ENCODE results near the gene NEMP2. TPM values are rescaled to one million over a fixed set of nuclear protein-coding genes. Genes with fewer than 3 reads are reported as not detected.
A peak's percentile ranks its signal among the peaks of the same experiment; 100 is the strongest.
"Not testable (repeated sequence)": the region's sequence is repeated elsewhere in the genome, so short reads cannot be mapped to it uniquely, and the experiment has no call there.

The NEMP2 gene
- total RNA-seq, 1 donor from 2014 or later = 2.1 TPM

- H3K36me3 Mint-ChIP-seq (ENCODE audit: unreplicated experiment) = no peaks in the 10 kb centered on the region
- no peak for DNase-seq
- H3K9me3 Mint-ChIP-seq (ENCODE audit: unreplicated experiment) = peaks cover 1% of the 10 kb centered on the region
- TF ChIP-seq, protein P1, sequence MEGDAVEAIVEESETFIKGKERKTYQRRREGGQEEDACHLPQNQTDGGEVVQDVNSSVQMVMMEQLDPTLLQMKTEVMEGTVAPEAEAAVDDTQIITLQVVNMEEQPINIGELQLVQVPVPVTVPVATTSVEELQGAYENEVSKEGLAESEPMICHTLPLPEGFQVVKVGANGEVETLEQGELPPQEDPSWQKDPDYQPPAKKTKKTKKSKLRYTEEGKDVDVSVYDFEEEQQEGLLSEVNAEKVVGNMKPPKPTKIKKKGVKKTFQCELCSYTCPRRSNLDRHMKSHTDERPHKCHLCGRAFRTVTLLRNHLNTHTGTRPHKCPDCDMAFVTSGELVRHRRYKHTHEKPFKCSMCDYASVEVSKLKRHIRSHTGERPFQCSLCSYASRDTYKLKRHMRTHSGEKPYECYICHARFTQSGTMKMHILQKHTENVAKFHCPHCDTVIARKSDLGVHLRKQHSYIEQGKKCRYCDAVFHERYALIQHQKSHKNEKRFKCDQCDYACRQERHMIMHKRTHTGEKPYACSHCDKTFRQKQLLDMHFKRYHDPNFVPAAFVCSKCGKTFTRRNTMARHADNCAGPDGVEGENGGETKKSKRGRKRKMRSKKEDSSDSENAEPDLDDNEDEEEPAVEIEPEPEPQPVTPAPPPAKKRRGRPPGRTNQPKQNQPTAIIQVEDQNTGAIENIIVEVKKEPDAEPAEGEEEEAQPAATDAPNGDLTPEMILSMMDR (IDR thresholded peaks at IDR 0.05; ENCODE audit: partially characterized antibody, unreplicated experiment) = no peak
- H3K4me3 Mint-ChIP-seq (ENCODE audit: unreplicated experiment) = no peak overlapping the region
- H3K27me3 Mint-ChIP-seq (ENCODE audit: unreplicated experiment) = peaks cover 2% of the 10 kb centered on the region
- no peaks in the 10 kb centered on the region for H3K4me1 Mint-ChIP-seq (ENCODE audit: low read depth, unreplicated experiment)
- H3K27ac Mint-ChIP-seq (ENCODE audit: unreplicated experiment) = no peak overlapping the region
These were observed 21.9 kb downstream of the NEMP2 start for GRCh38 chr2:190512539-190513095.

DNA sequence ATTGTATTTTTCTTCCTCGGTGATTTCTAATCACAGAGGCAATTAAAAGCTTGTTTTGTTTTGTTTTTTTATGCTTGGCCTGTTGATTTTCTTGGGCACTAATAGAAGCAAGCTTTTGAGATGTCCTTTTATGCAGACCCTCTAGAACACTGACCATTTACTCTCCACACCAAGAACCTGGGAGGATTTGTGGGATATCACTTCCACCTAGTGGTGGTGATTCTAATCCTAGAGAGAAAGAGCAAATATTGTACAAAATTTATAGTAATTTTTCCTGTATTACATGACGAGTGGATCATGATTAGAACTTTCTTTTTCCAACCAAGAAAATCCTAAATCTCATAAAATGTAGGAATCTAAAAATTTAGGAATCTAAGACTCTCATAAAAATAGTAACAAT is 23.4 kb downstream of the NEMP2 start:
- no peaks in the 10 kb centered on the region for H3K4me1 Mint-ChIP-seq (ENCODE audit: low read depth, unreplicated experiment)
- no peaks in the 10 kb centered on the region for H3K36me3 Mint-ChIP-seq (ENCODE audit: unreplicated experiment)
- H3K9me3 Mint-ChIP-seq (ENCODE audit: unreplicated experiment) = peaks cover 1% of the 10 kb centered on the region
- TF ChIP-seq, protein P1 (IDR thresholded peaks at IDR 0.05; ENCODE audit: partially characterized antibody, unreplicated experiment) = peak; percentile 16
- H3K4me3 Mint-ChIP-seq (ENCODE audit: unreplicated experiment) = no peak overlapping the region
- DNase-seq = no peak
- H3K27me3 Mint-ChIP-seq (ENCODE audit: unreplicated experiment) = no peaks in the 10 kb centered on the region
- no peak overlapping the region for H3K27ac Mint-ChIP-seq (ENCODE audit: unreplicated experiment)

DNA sequence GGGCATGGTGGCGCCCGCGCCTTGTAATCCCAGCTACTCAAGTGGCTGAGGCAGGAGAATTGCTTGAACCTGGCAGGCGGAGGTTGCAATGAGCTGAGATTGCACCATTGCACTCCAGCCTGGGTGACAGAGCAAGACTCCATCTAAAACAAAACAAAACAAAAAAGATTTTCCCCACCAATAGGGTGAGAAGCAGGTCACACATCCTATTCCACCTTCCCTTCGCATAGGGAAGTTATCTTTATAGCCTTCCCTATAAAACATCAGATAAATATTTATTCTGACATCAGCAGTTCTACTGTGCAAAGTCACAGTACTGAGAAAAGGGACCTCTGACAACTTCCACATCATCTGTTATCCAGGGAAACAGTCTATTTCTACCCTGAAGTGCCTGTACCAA is 24.6 kb downstream of the NEMP2 start:
- H3K27ac Mint-ChIP-seq (ENCODE audit: unreplicated experiment); H3K4me3 Mint-ChIP-seq (ENCODE audit: unreplicated experiment); H3K4me1 Mint-ChIP-seq (ENCODE audit: low read depth, unreplicated experiment); H3K27me3 Mint-ChIP-seq (ENCODE audit: unreplicated experiment); DNase-seq; H3K36me3 Mint-ChIP-seq (ENCODE audit: unreplicated experiment); H3K9me3 Mint-ChIP-seq (ENCODE audit: unreplicated experiment): not testable (repeated sequence)

- no peaks in the 10 kb centered on the region for H3K9me3 Mint-ChIP-seq (ENCODE audit: unreplicated experiment)
- H3K27ac Mint-ChIP-seq (ENCODE audit: unreplicated experiment) = no peak overlapping the region
- TF ChIP-seq, protein P1 (IDR thresholded peaks at IDR 0.05; ENCODE audit: partially characterized antibody, unreplicated experiment) = no peak
- H3K4me3 Mint-ChIP-seq (ENCODE audit: unreplicated experiment) = no peak overlapping the region
- no peak for DNase-seq
- H3K36me3 Mint-ChIP-seq (ENCODE audit: unreplicated experiment) = no peaks in the 10 kb centered on the region
- H3K27me3 Mint-ChIP-seq (ENCODE audit: unreplicated experiment) = no peaks in the 10 kb centered on the region
- peaks cover 7% of the 10 kb centered on the region for H3K4me1 Mint-ChIP-seq (ENCODE audit: low read depth, unreplicated experiment)
These were observed 27.4 kb downstream of the NEMP2 start for GRCh38 chr2:190507135-190507534.

DNA sequence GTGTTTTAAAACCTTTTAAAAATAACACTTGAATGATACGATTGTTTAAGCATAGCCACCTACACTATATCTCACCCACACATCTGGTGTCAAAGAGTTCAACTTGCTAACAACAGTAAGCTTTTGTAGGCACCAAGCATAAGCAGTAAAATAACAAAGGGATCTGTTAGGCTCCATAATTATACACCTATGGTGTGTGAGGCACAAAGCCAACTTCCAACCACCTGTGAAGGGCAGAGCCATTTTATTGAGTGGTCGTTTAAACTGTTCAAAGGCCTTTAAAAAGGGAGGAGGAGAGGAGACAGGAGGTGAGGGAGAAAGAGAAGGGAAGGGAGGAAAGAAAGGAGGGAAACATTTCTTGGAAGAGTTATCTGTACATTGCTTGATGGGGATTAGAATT is 27.9 kb downstream of the NEMP2 start:
- Mint-ChIP-seq H3K27ac (ENCODE audit: unreplicated experiment) (no peak overlapping the region), H3K36me3 (ENCODE audit: unreplicated experiment) (no peaks in the 10 kb centered on the region), H3K27me3 (ENCODE audit: unreplicated experiment) (no peaks in the 10 kb centered on the region), H3K9me3 (ENCODE audit: unreplicated experiment) (no peaks in the 10 kb centered on the region), H3K4me3 (ENCODE audit: unreplicated experiment) (no peak overlapping the region), H3K4me1 (ENCODE audit: low read depth, unreplicated experiment) (peaks cover 7% of the 10 kb centered on the region)
- TF ChIP-seq, protein P1 (IDR thresholded peaks at IDR 0.05; ENCODE audit: partially characterized antibody, unreplicated experiment) = no peak
- DNase-seq = no peak

All from glutamatergic neuron (in vitro differentiated cells).